Thyroid gland (tissue), 4 donors: Measurements from ENCODE around the gene BICDL1. TPM values are rescaled to one million over a fixed set of nuclear protein-coding genes. Genes with fewer than 3 reads are reported as not detected.

Source experiments
- DNase-seq, 2 donors: peaks; one replicate each; pipeline ENCODE4 v3.0.0-alpha.2; 2019
- H3K27ac ChIP-seq, 3 donors: fragments of 200-600 bp; sonication (generic); 1 replicate in 2 of 3; 2 replicates in 1 of 3; pipeline ENCODE4 v1.5.1; 2016 to 2019; ENCODE audit warnings: mild to moderate bottlenecking in 1 of 3, moderate library complexity in 1 of 3
- H3K27me3 ChIP-seq: fragments of 200-600 bp; sonication (generic); one replicate; pipeline ENCODE4 v1.5.1; 2019
- H3K36me3 ChIP-seq, 2 donors: fragments of 200-600 bp; sonication (generic); one replicate each; pipeline ENCODE4 v1.5.1; 2016 to 2019
- H3K4me1 ChIP-seq, 2 donors: fragments of 200-600 bp; sonication (generic); one replicate each; pipeline ENCODE4 v1.5.1; 2017 to 2019
- H3K4me3 ChIP-seq, 3 donors: fragments of 200-600 bp; sonication (generic); replicated peaks in 1 of 3; 1 replicate in 2 of 3; 2 replicates in 1 of 3; pipeline ENCODE4 v1.5.1; 2016; ENCODE audit warnings: mild to moderate bottlenecking in 1 of 3
- H3K9me3 ChIP-seq: fragments of 200-600 bp; sonication (generic); one replicate; pipeline ENCODE4 v1.5.1; 2017
- CTCF ChIP-seq, 6 experiments: fragments of 200-600 bp in 3 of 6; fragments of 450-650 bp in 3 of 6; sonication (generic) in 3 of 6; IDR thresholded peaks; one replicate each; pipeline ENCODE4 v1.5.1; 2016 to 2019; ENCODE audit warnings: antibody characterized with exemption in 6 of 6, mild to moderate bottlenecking in 2 of 6, inconsistent platforms in 1 of 6, moderate library complexity in 1 of 6
- POLR2A ChIP-seq, 2 donors: fragments of 450-650 bp; IDR thresholded peaks; one replicate each; pipeline ENCODE4 v1.6.1; 2017; ENCODE audit warnings: antibody characterized with exemption in 2 of 2, mild to moderate bottlenecking in 2 of 2, moderate library complexity in 1 of 2
- WGBS, 2 donors: methylation state at CpG; one replicate each; pipeline ENCODE4 v1.1.5; 2017; 5-methylcytosine and 5-hydroxymethylcytosine counted together
- intact Hi-C: fragments of 100-400 bp; cut with DNase I; formaldehyde crosslinking; loops from one replicate; pipeline ENCODE4 v1.15.1; 2023
- total RNA-seq, 4 donors: library from RNA; depleted of rRNA; stranded (reverse); fragments of >200 nt; gene quantifications; one replicate each; pipeline ENCODE4 v1.2.3, GENCODE V29; 2016

The BICDL1 gene
- total RNA-seq, 4 donors from 2014 or later: 10.5 to 81.8 (median 48.1) TPM

- peak overlapping the region in 1 of 3 donors; percentile 96 for H3K27ac ChIP-seq
Measured at GRCh38 chr12:120115692-120116440, 126.8 kb downstream of the BICDL1 start.

GRCh38 chr12:120116441-120116791 lies 127.4 kb downstream of the BICDL1 start, which contains the start of gene RAB35:
TSS of gene RAB35 (minus strand) at chr12:120116753. CDS start at chr12:120116650, 103 bp downstream.
- intact Hi-C loops: no loop called here
- H3K27me3 ChIP-seq: no peaks in the 10 kb centered on the region
- peaks cover 16 to 26% of the 10 kb centered on the region in 2 donors for H3K4me1 ChIP-seq
- H3K27ac ChIP-seq: peak within 1 kb of the TSS; percentile 77 to 96 (median 79)
- no peak for DNase-seq
- H3K4me3 ChIP-seq: peak within 1 kb of the TSS; percentile 52 to 85 (median 80)
- H3K36me3 ChIP-seq: no peaks in the 10 kb centered on the region
- 0% methylated on average over 11 of the region's 50 CpGs; no CpG with 5 or more reads in 1 of the 2 donors for WGBS, 2 donors
- H3K9me3 ChIP-seq: no peaks in the 10 kb centered on the region
- TF ChIP-seq CTCF (IDR thresholded peaks at IDR 0.05) (no peak), POLR2A (IDR thresholded peaks at IDR 0.05) (no peak)

More at GRCh38 chr12:120115692-120116440, 126.8 kb downstream of the BICDL1 start:
- H3K9me3 ChIP-seq: no peaks in the 10 kb centered on the region
- 26 to 40% methylated on average over 18 to 25 of the region's 31 CpGs for WGBS, 2 donors
- TF ChIP-seq CTCF (IDR thresholded peaks at IDR 0.05) (no peak), POLR2A (IDR thresholded peaks at IDR 0.05) (no peak)
- H3K27me3 ChIP-seq: no peaks in the 10 kb centered on the region
- no peaks in the 10 kb centered on the region for H3K36me3 ChIP-seq
- peak overlapping the region in 2 of 3 donors; percentile 11 to 80 for H3K4me3 ChIP-seq
- peaks cover 16 to 26% of the 10 kb centered on the region in 2 donors for H3K4me1 ChIP-seq
- intact Hi-C loops: no loop called here
- peak; percentile 19 to 21 for DNase-seq

- H3K4me1 ChIP-seq: peaks cover 16 to 26% of the 10 kb centered on the region in 2 donors
Measured at GRCh38 chr12:120116792-120117651, 128.0 kb downstream of the BICDL1 start.

GRCh38 chr12:120117961-120118320 lies 128.9 kb downstream of the BICDL1 start:
- H3K4me1 ChIP-seq: peaks cover 16 to 26% of the 10 kb centered on the region in 2 donors
- peak overlapping the region in 2 of 3 donors; percentile 52 to 80 for H3K4me3 ChIP-seq
- DNase-seq: no peak
- TF ChIP-seq CTCF (IDR thresholded peaks at IDR 0.05) (no peak), POLR2A (IDR thresholded peaks at IDR 0.05) (no peak)
- no peaks in the 10 kb centered on the region for H3K9me3 ChIP-seq
- no peaks in the 10 kb centered on the region for H3K36me3 ChIP-seq
- intact Hi-C loops: no loop called here
- 48 to 52% methylated on average over 7 of the region's 7 CpGs for WGBS, 2 donors
- no peaks in the 10 kb centered on the region for H3K27me3 ChIP-seq
- H3K27ac ChIP-seq: no peak overlapping the region

More at GRCh38 chr12:120116792-120117651, 128.0 kb downstream of the BICDL1 start:
- Histone ChIP-seq H3K27ac (peak overlapping the region; percentile 77 to 96 (median 79)), H3K36me3 (no peaks in the 10 kb centered on the region), H3K27me3 (no peaks in the 10 kb centered on the region), H3K4me3 (peak overlapping the region; percentile 52 to 85 (median 80)), H3K9me3 (no peaks in the 10 kb centered on the region)
- DNase-seq: peak; percentile 93 to 94
- TF ChIP-seq POLR2A (IDR thresholded peaks at IDR 0.05): peak in 1 of 2 donors; percentile 89
- no peak for TF ChIP-seq CTCF (IDR thresholded peaks at IDR 0.05)
- intact Hi-C loops: no loop called here
- WGBS, 2 donors: 0% methylated on average over 15 to 21 of the region's 91 CpGs
